C4-2B (cell line): ENCODE measurements around the gene GRAMD2B.

ENCODE experiments used
- CTCF ChIP-seq: fragments of 450-650 bp; conservative IDR thresholded peaks from 2 replicates; pipeline ENCODE4 v1.5.1; 2017; ENCODE audit warnings: mild to moderate bottlenecking
- ZFX ChIP-seq: fragments of 450-650 bp; IDR thresholded peaks from 2 replicates; pipeline ENCODE4 v1.6.1; 2017

DNA sequence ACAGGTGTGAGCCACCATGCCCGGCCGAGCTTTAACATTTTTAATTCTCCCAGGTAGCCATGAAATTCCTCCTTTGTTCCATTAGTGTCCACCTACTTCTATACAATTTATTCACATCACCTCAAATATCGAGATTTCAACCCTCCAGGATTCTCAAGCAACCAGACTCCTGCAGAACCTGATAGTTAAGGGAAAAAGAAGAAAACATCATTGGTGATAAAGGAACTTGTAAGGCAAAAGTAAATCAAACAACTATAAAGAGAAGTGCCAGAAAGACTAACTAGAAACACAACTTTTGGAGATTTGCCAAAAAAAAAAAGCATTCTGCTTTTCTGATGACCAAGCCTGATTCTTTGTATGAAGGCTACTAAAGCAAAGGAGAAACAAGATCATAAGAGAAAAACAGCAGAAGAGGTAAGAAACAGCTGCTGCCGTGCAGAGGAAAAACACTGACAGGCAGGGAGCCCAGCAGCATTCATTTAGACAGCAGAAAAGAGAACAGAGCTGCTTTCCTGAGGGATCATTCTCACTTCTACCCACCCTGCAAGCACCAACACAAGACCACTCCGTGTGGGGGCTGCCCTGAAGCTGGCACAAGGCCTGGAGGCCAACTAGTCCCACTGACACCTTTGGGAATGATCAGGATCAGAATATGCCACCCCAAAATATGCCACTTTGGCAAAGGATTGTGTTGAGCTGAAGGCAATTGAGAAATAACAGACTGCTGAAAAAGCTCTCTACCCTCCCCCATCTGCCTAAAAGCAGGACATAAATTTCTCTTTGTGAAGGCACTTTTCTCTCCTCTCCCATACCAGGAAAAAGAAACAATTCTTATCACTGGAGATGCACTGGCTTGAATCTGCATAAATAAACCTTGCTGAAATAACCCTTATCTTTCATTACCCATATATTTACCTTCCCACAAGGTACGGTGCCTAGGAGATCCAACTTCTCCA is 96.7 kb downstream of the GRAMD2B start:
- TF ChIP-seq CTCF (no peak), ZFX (no peak)
